MM.1S (cell line): Measurements from ENCODE around the gene SOWAHC.

ENCODE experiments used
- DNase-seq: peaks from one replicate; pipeline ENCODE4 v3.0.0-alpha.2; 2015
- H2AFZ ChIP-seq: fragments of 300-600 bp; sonication (generic); 2 replicates; pipeline ENCODE4 v1.6.0; 2016; ENCODE audit warnings: antibody characterized with exemption, low read length
- H3F3A ChIP-seq: fragments of 300-600 bp; sonication (generic); 2 replicates; pipeline ENCODE4 v1.6.1; 2016; ENCODE audit warnings: mild to moderate bottlenecking, antibody characterized with exemption, low read length, moderate library complexity, mixed read lengths; ENCODE audit not compliant: insufficient read depth
- H3K27ac ChIP-seq: fragments of 300-600 bp; sonication (generic); 2 replicates; pipeline ENCODE4 v1.5.1; 2016; ENCODE audit warnings: mild to moderate bottlenecking, low read length
- H3K27me3 ChIP-seq: fragments of 300-600 bp; sonication (generic); replicated peaks from 2 replicates; pipeline ENCODE4 v1.6.0; 2016; ENCODE audit warnings: low read length; ENCODE audit not compliant: insufficient read depth
- H3K36me3 ChIP-seq: fragments of 300-600 bp; sonication (generic); replicated peaks from 2 replicates; pipeline ENCODE4 v1.6.1; 2016; ENCODE audit warnings: mild to moderate bottlenecking, low read length, mixed read lengths; ENCODE audit not compliant: insufficient read depth
- H3K4me1 ChIP-seq: fragments of 300-600 bp; sonication (generic); 2 replicates; pipeline ENCODE4 v1.6.1; 2016; ENCODE audit warnings: low read length, mixed read lengths
- H3K4me2 ChIP-seq: fragments of 300-600 bp; sonication (generic); 2 replicates; pipeline ENCODE4 v1.6.0; 2016; ENCODE audit warnings: low read depth, low read length
- H3K4me3 ChIP-seq: fragments of 300-600 bp; sonication (generic); 2 replicates; pipeline ENCODE4 v1.5.1; 2016; ENCODE audit warnings: low read length, mixed read lengths
- H3K79me2 ChIP-seq: fragments of 300-600 bp; sonication (generic); 2 replicates; pipeline ENCODE4 v1.6.1; 2016; ENCODE audit warnings: mixed run types, low read length, mixed read lengths
- H3K9ac ChIP-seq: fragments of 300-600 bp; sonication (generic); 2 replicates; pipeline ENCODE4 v1.6.1; 2016; ENCODE audit warnings: low read length, mixed read lengths
- H3K9me2 ChIP-seq: fragments of 300-600 bp; sonication (generic); replicated peaks from 2 replicates; pipeline ENCODE4 v1.6.1; 2016; ENCODE audit warnings: mild to moderate bottlenecking, low read length, mixed read lengths; ENCODE audit not compliant: insufficient read depth
- H3K9me3 ChIP-seq: fragments of 300-600 bp; sonication (generic); replicated peaks from 2 replicates; pipeline ENCODE4 v1.6.1; 2016; ENCODE audit warnings: mild to moderate bottlenecking, low read length, mixed read lengths; ENCODE audit not compliant: insufficient read depth
- H4K20me1 ChIP-seq: fragments of 300-600 bp; sonication (generic); 2 replicates; pipeline ENCODE4 v1.6.1; 2016; ENCODE audit warnings: mild to moderate bottlenecking, low read length, moderate library complexity, mixed read lengths; ENCODE audit not compliant: insufficient read depth
- EZH2 ChIP-seq: fragments of 300-600 bp; sonication (generic); optimal IDR thresholded peaks from 2 replicates; pipeline ENCODE3; 2017; ENCODE audit warnings: low read depth, mild to moderate bottlenecking, antibody characterized with exemption, low read length, mixed read lengths
- EZH2phosphoT487 ChIP-seq: fragments of 300-600 bp; sonication (generic); IDR thresholded peaks from 2 replicates; pipeline ENCODE4 v1.6.1; 2018; ENCODE audit warnings: antibody characterized with exemption, low read length
- TF ChIP-seq, protein P1 (sequence below): fragments of 300-600 bp; sonication (generic); IDR thresholded peaks from 2 replicates; pipeline ENCODE4 v1.5.1; 2016; ENCODE audit warnings: antibody characterized with exemption, low read length, mixed read lengths

SOWAHC gene

DNA sequence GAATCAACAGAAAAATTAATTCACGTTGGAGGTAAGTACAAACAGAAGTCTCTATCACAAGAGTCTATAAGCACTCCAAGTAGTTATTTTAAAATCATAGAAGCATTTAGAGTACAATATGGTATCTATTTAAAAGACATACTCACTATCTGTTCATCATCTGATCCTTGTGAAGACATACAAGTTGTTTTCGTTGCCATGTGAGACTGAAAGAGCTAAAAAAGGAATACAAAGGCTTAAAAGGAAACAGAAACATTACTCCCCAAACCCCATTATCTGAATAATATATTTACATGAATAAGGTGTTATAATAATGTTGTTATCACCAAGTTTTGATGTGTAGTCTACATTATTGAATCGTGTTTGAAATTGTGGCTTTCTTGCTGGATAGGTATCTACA, 21.3 kb upstream of the SOWAHC start:
- H2AFZ ChIP-seq: 0 out of 2 replicates have a peak overlapping the region, but pooled peaks have one; percentile 29
- H3K9ac ChIP-seq: peak overlapping the region; percentile 51; the same call in 1 of the 2 replicates
- no peaks in the 10 kb centered on the region for H3K27me3 ChIP-seq
- H3K4me1 ChIP-seq: peaks cover 38% of the 10 kb centered on the region
- H3K4me3 ChIP-seq: peak overlapping the region; percentile 41
- no peaks in the 10 kb centered on the region for H3K9me2 ChIP-seq
- no peaks in the 10 kb centered on the region for H3K9me3 ChIP-seq
- H3F3A ChIP-seq: peaks cover 14% of the 10 kb centered on the region
- no peaks in the 10 kb centered on the region for H4K20me1 ChIP-seq
- peak; percentile 52 for DNase-seq
- H3K36me3 ChIP-seq: no peaks in the 10 kb centered on the region
- peaks cover 78% of the 10 kb centered on the region for H3K79me2 ChIP-seq
- peak overlapping the region; percentile 83 for H3K4me2 ChIP-seq
- TF ChIP-seq, protein P1, sequence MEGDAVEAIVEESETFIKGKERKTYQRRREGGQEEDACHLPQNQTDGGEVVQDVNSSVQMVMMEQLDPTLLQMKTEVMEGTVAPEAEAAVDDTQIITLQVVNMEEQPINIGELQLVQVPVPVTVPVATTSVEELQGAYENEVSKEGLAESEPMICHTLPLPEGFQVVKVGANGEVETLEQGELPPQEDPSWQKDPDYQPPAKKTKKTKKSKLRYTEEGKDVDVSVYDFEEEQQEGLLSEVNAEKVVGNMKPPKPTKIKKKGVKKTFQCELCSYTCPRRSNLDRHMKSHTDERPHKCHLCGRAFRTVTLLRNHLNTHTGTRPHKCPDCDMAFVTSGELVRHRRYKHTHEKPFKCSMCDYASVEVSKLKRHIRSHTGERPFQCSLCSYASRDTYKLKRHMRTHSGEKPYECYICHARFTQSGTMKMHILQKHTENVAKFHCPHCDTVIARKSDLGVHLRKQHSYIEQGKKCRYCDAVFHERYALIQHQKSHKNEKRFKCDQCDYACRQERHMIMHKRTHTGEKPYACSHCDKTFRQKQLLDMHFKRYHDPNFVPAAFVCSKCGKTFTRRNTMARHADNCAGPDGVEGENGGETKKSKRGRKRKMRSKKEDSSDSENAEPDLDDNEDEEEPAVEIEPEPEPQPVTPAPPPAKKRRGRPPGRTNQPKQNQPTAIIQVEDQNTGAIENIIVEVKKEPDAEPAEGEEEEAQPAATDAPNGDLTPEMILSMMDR: no peak
- TF ChIP-seq EZH2: no peak
- TF ChIP-seq EZH2phosphoT487: no peak
- H3K27ac ChIP-seq: peak overlapping the region; percentile 88

DNA sequence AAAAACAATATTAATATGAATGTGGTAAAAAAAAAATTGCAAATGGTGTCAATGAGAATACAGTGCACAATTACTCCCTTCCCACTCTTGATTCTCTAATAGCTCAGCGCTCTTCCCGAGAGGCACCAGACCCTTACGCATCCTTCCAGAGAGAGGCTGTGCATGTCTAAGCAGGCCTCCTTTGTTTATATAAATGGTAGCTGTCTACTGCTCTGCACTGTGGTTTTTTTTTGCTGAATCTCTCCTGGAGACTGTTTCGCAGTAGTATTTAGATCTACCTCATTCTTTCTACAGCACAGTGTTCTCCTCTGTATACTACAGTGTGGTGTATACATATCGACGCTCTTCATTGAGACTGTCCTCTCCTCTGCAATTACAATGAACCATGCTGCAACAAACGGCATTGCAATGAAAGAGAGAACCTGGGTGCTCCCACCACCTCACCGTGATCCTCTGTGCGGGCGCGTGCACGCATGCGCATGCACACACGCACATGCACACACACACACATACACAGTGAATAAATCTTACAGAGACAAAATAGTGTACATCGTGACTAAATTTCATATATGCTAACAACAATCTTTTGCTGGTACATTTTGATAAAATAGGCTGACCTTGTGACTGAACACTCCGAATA, 19.8 kb upstream of the SOWAHC start:
- Histone ChIP-seq H3K36me3 (no peaks in the 10 kb centered on the region), H4K20me1 (no peaks in the 10 kb centered on the region), H3K9ac (no peak overlapping the region), H3K4me3 (no peak overlapping the region), H3K27ac (peak overlapping the region; percentile 88; the same call in 1 of the 2 replicates), H3K9me2 (no peaks in the 10 kb centered on the region), H3F3A (peaks cover 14% of the 10 kb centered on the region), H3K4me2 (no peak overlapping the region), H3K4me1 (peaks cover 38% of the 10 kb centered on the region), H3K27me3 (no peaks in the 10 kb centered on the region), H2AFZ (no peak overlapping the region), H3K79me2 (peaks cover 85% of the 10 kb centered on the region), H3K9me3 (no peaks in the 10 kb centered on the region)
- TF ChIP-seq EZH2phosphoT487 (no peak), EZH2 (no peak)
- TF ChIP-seq, protein P1: no peak
- DNase-seq: no peak

DNA sequence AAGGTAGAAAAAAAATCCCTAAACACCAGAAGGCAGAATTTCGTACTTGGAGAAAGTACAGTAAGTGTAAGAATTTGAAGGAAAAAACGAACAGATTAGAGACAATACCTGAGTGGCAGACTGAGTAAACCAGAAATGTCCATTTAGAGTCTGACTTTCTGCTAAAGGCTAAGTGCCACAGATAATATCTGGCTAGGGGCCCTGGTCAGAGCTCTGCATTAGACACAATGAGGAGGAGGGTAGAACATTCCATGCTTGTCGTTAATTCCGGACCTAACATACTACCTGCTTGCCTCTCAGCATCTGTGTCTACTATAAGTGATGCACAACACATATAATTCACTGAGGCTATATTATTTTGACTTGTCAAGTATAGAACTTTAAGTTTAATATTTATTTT, 18.5 kb upstream of the SOWAHC start:
- DNase-seq: no peak
- H3K79me2 ChIP-seq: peaks cover 90% of the 10 kb centered on the region
- no peak overlapping the region for H3K4me2 ChIP-seq

More for the DNA sequence above, 18.5 kb upstream of the SOWAHC start:
- Histone ChIP-seq H3K4me3 (no peak overlapping the region), H3F3A (peaks cover 14% of the 10 kb centered on the region), H4K20me1 (no peaks in the 10 kb centered on the region), H3K9me2 (no peaks in the 10 kb centered on the region), H2AFZ (no peak overlapping the region), H3K9me3 (no peaks in the 10 kb centered on the region), H3K27me3 (no peaks in the 10 kb centered on the region), H3K9ac (no peak overlapping the region), H3K4me1 (peaks cover 38% of the 10 kb centered on the region), H3K36me3 (no peaks in the 10 kb centered on the region), H3K27ac (no peak overlapping the region)
- TF ChIP-seq EZH2 (no peak), EZH2phosphoT487 (no peak)
- TF ChIP-seq, protein P1: no peak
